ENCODE measurements around the gene ZGLP1.

DNA sequence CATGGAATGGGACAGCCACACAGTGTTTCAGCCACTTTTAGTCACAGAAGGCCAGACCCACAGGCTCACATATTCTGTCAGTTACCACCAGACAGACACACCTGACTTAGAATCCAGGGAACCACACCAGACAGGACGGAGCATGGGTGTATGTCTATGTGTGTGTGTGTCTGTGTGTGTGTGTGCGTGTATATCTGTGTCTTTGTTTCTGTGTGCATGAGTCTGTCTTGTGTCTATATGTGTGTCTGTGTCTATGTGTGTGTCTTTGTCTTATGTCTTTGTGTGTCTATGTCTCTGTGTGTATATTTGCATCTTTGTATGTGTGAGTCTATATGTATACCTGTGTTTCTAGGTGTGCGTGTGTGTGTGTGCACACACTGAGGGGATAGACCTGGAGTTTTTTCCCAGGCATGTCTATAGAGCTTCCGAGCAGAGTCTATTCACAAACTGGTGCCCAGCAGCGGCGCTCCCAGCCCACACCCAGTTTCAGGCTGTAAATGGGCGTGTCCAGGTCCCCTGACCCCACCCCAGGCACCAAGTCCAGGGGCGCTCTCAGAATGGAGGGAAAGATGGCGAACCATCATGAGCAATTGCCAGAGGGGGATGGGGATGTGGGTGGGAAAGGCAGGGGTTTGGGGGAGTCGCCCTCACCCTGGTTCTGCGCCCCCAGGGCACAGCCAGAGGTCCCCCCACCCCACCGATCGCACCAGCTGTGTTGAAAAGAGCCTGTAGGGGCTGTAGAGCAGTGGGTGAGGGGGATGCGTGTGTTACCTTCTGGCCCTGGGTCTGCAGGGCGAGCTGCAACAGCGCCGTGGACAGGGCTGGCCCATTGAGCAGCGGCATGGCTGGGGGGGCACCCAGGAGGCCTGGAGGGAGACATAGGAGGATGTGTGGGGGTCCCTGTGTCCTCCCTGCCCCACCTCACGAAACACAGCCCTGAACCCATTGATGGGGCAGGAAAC is 12.5 kb upstream of the ZGLP1 start:
- TF ChIP-seq, protein P1, sequence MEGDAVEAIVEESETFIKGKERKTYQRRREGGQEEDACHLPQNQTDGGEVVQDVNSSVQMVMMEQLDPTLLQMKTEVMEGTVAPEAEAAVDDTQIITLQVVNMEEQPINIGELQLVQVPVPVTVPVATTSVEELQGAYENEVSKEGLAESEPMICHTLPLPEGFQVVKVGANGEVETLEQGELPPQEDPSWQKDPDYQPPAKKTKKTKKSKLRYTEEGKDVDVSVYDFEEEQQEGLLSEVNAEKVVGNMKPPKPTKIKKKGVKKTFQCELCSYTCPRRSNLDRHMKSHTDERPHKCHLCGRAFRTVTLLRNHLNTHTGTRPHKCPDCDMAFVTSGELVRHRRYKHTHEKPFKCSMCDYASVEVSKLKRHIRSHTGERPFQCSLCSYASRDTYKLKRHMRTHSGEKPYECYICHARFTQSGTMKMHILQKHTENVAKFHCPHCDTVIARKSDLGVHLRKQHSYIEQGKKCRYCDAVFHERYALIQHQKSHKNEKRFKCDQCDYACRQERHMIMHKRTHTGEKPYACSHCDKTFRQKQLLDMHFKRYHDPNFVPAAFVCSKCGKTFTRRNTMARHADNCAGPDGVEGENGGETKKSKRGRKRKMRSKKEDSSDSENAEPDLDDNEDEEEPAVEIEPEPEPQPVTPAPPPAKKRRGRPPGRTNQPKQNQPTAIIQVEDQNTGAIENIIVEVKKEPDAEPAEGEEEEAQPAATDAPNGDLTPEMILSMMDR (conservative IDR thresholded peaks at IDR 0.05; ENCODE audit: low read depth, low read length), result no peak
- no peak for TF ChIP-seq EZH2 (IDR thresholded peaks at IDR 0.05; ENCODE audit: low read length, unreplicated experiment)

All from PC-3 (cell line).